B cell (primary cell): Measurements from ENCODE around the gene CENPP. TPM values are rescaled to one million over a fixed set of nuclear protein-coding genes. Genes with fewer than 3 reads are reported as not detected.

Source experiments
- ATAC-seq: fragments of 200-7000 bp; cut with Tn5 transposase; one replicate; pipeline ENCODE4 v1.10.0; 2021; ENCODE audit warnings: low read depth, mild to moderate bottlenecking, moderate number of reproducible peaks, moderate library complexity
- CTCF ChIA-PET: fragments of 350-600 bp; sonication (Branson Sonifier 250); formaldehyde crosslinking; loops from one replicate; lab custom pipeline; 2021; ENCODE audit warnings: antibody characterized with exemption, inconsistent platforms; lab: Charles Lee
- POLR2A ChIA-PET: fragments of 350-600 bp; sonication (Branson Sonifier 250); formaldehyde crosslinking; loops from one replicate; lab custom pipeline; 2021; ENCODE audit warnings: antibody characterized with exemption; lab: Charles Lee
- DNase-seq: peaks from one replicate; pipeline ENCODE4 v3.0.0; 2013
- H2AFZ ChIP-seq: 2 replicates; pipeline ENCODE4 v1.6.1; 2012; ENCODE audit warnings: mild to moderate bottlenecking, low read depth, low read length; ENCODE audit not compliant: insufficient read depth, poor library complexity, severe bottlenecking
- H3K27ac ChIP-seq, 2 donors: 1 replicate in 1 of 2; 2 replicates in 1 of 2; pipeline ENCODE4 v1.5.1; 2012 to 2013; ENCODE audit warnings: low read length in 2 of 2, mild to moderate bottlenecking in 2 of 2, moderate library complexity in 1 of 2
- H3K27me3 ChIP-seq, 4 experiments: fragments of 200-600 bp in 1 of 4; sonication (generic) in 1 of 4; replicated peaks in 1 of 4; 1 replicate in 2 of 4; 2 replicates in 2 of 4; pipeline versions ENCODE4 v1.6.1 to v1.7.0; 2013 to 2016; ENCODE audit warnings: low read length in 3 of 4, mild to moderate bottlenecking in 2 of 4, mixed read lengths in 1 of 4, moderate library complexity in 1 of 4; ENCODE audit not compliant: insufficient read depth in 4 of 4, control insufficient read depth in 3 of 4; ENCODE audit errors: control extremely low read depth in 1 of 4
- H3K36me3 ChIP-seq, 2 experiments: replicated peaks in 1 of 2; 1 replicate in 1 of 2; 2 replicates in 1 of 2; pipeline versions ENCODE4 v1.6.1 to v1.7.1; 2013; ENCODE audit warnings: low read length in 1 of 2; ENCODE audit not compliant: insufficient read depth in 2 of 2, control insufficient read depth in 1 of 2; ENCODE audit errors: control extremely low read depth in 1 of 2, extremely low read depth in 1 of 2
- H3K4me1 ChIP-seq, 2 donors: fragments of 200-600 bp in 1 of 2; sonication (generic) in 1 of 2; 1 replicate in 1 of 2; 2 replicates in 1 of 2; pipeline versions ENCODE4 v1.5.1 to v1.6.1; 2013 to 2017; ENCODE audit warnings: low read length in 2 of 2; ENCODE audit not compliant: control insufficient read depth in 2 of 2, insufficient read depth in 2 of 2
- H3K4me2 ChIP-seq: replicated peaks from 2 replicates; pipeline ENCODE3; 2012; ENCODE audit warnings: mild to moderate bottlenecking, low read depth, low read length; ENCODE audit not compliant: poor library complexity, severe bottlenecking
- H3K4me3 ChIP-seq, 5 experiments: fragments of 200-600 bp in 1 of 5; sonication (generic) in 1 of 5; 1 replicate in 3 of 5; 2 replicates in 2 of 5; pipeline versions ENCODE4 v1.5.1 to v1.7.0; 2011 to 2016; ENCODE audit warnings: low read length in 4 of 5, mild to moderate bottlenecking in 4 of 5, low read depth in 2 of 5, control low read depth in 1 of 5, moderate library complexity in 1 of 5; ENCODE audit not compliant: insufficient read depth in 1 of 5; ENCODE audit errors: control extremely low read depth in 1 of 5, extremely low read depth in 1 of 5
- H3K79me2 ChIP-seq: fragments of 200-600 bp; sonication (generic); one replicate; pipeline ENCODE4 v1.6.0; 2016; ENCODE audit warnings: low read length; ENCODE audit not compliant: control insufficient read depth, insufficient read depth
- H3K9ac ChIP-seq: fragments of 200-600 bp; sonication (generic); 2 replicates; pipeline ENCODE4 v1.6.1; 2017; ENCODE audit warnings: mild to moderate bottlenecking, low read length, moderate library complexity
- H3K9me3 ChIP-seq, 3 donors: one replicate each; pipeline versions ENCODE4 v1.6.1 to v1.7.1; 2013; ENCODE audit warnings: low read length in 2 of 3; ENCODE audit not compliant: control insufficient read depth in 2 of 3, insufficient read depth in 1 of 3; ENCODE audit errors: control extremely low read depth in 1 of 3
- H4K20me1 ChIP-seq: 2 replicates; pipeline ENCODE4 v1.6.0; 2012; ENCODE audit warnings: mild to moderate bottlenecking, low read length; ENCODE audit not compliant: insufficient read depth, control insufficient read depth, poor library complexity, severe bottlenecking
- H3K27ac Mint-ChIP-seq: one replicate; pipeline ENCODE4 v1.8.0; 2021; ENCODE audit warnings: mixed read lengths
- H3K27me3 Mint-ChIP-seq: one replicate; pipeline ENCODE4 v1.8.0; 2021; ENCODE audit warnings: mixed read lengths
- H3K4me1 Mint-ChIP-seq: one replicate; pipeline ENCODE4 v1.8.0; 2021; ENCODE audit warnings: mixed read lengths
- H3K4me3 Mint-ChIP-seq: one replicate; pipeline ENCODE4 v1.8.0; 2021; ENCODE audit warnings: mixed read lengths
- H3K9me3 Mint-ChIP-seq: one replicate; pipeline ENCODE4 v1.8.0; 2022; ENCODE audit warnings: mixed read lengths; ENCODE audit not compliant: insufficient read depth
- EZH2 ChIP-seq: IDR thresholded peaks from 2 replicates; pipeline ENCODE4 v1.6.1; 2012; ENCODE audit warnings: borderline replicate concordance, low read depth, mild to moderate bottlenecking, moderate library complexity, low read length; ENCODE audit not compliant: insufficient read depth, poor library complexity, severe bottlenecking
- WGBS: methylation state at CpG from one replicate; pipeline ENCODE4 v1.1.5; 2013; ENCODE audit warnings: missing lambda C conversion rate; ENCODE audit not compliant: insufficient coverage; 5-methylcytosine and 5-hydroxymethylcytosine counted together
- intact Hi-C: fragments of 100-400 bp; cut with micrococcal nuclease; formaldehyde crosslinking; loops from one replicate; pipeline ENCODE4 v1.10.0; 2022
- polyA plus RNA-seq: library from polyadenylated mRNA; depleted of rRNA; stranded (reverse); fragments of >200 nt; gene quantifications from 2 replicates; pipeline ENCODE4 v1.2.3, GENCODE V29; 2012
- total RNA-seq, 2 donors: library from RNA; stranded (reverse); fragments of 120-200 nt in 1 of 2; gene quantifications; 1 replicate in 1 of 2; 2 replicates in 1 of 2; pipeline versions ENCODE4 v1.2.3 to v1.2.4, GENCODE V29; 2013 to 2022
- TF ChIP-seq, protein P1 (sequence below): fragments of 200-600 bp; IDR thresholded peaks from one replicate; pipeline ENCODE4 v1.8.0; 2022; ENCODE audit warnings: antibody characterized with exemption, mild to moderate bottlenecking

Gene CENPP
- total and polyA plus RNA-seq, 2 donors (not counting 1 experiment from before 2014, with no cell fraction given): 1.4 to 6.2 TPM

- no peaks in the 10 kb centered on the region for H3K27me3 ChIP-seq
- H3K36me3 ChIP-seq: no peaks in the 10 kb centered on the region
- no peaks in the 10 kb centered on the region for H3K27me3 Mint-ChIP-seq
- no peak overlapping the region for H3K27ac ChIP-seq
- no peak for DNase-seq
- TF ChIP-seq EZH2: no peak
- TF ChIP-seq, protein P1, sequence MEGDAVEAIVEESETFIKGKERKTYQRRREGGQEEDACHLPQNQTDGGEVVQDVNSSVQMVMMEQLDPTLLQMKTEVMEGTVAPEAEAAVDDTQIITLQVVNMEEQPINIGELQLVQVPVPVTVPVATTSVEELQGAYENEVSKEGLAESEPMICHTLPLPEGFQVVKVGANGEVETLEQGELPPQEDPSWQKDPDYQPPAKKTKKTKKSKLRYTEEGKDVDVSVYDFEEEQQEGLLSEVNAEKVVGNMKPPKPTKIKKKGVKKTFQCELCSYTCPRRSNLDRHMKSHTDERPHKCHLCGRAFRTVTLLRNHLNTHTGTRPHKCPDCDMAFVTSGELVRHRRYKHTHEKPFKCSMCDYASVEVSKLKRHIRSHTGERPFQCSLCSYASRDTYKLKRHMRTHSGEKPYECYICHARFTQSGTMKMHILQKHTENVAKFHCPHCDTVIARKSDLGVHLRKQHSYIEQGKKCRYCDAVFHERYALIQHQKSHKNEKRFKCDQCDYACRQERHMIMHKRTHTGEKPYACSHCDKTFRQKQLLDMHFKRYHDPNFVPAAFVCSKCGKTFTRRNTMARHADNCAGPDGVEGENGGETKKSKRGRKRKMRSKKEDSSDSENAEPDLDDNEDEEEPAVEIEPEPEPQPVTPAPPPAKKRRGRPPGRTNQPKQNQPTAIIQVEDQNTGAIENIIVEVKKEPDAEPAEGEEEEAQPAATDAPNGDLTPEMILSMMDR: no peak
- intact Hi-C loops: no loop called here
- H3K4me1 Mint-ChIP-seq: peaks cover 2% of the 10 kb centered on the region
- H3K9ac ChIP-seq: no peak overlapping the region
- CTCF ChIA-PET: no interaction called here
- H3K4me2 ChIP-seq: no peak overlapping the region
- H3K4me1 ChIP-seq: no peaks in the 10 kb centered on the region
- H3K4me3 ChIP-seq: no peak overlapping the region
- no peak overlapping the region for H2AFZ ChIP-seq
- H3K4me3 Mint-ChIP-seq: no peak overlapping the region
- H3K9me3 ChIP-seq: no peaks in the 10 kb centered on the region
- POLR2A ChIA-PET: no interaction called here
- H3K27ac Mint-ChIP-seq: no peak overlapping the region
- H3K79me2 ChIP-seq: no peaks in the 10 kb centered on the region
- no peaks in the 10 kb centered on the region for H4K20me1 ChIP-seq
- no peak for ATAC-seq
- no peaks in the 10 kb centered on the region for H3K9me3 Mint-ChIP-seq
Observed at GRCh38 chr9:92479346-92479745, 153.6 kb downstream of the CENPP start.

DNA sequence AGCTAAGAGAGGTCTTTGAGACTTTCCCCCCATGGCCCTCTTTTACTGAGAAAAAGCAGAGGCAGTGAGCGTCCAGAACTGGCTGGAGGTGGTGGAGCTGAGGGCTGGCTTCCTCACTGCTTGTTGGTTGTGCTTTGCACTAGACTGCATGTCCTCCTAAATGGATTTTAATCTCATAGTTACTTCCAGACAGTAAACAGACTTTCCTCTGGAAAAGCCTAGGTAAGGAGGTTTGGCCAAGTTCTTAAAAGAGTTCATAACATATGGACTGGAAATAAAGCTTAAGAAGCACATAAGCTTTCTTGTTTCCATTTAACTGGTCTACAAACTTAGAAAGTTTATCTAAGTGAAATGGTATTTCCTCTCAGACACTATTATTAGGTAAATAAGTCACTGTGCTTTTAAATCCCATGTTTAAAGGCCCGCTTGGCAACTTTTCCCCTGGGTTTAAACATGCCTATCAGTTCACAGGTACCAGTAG is 154.6 kb downstream of the CENPP start:
- no peak overlapping the region for H3K4me3 ChIP-seq
- Mint-ChIP-seq H3K4me3 (no peak overlapping the region), H3K27me3 (no peaks in the 10 kb centered on the region), H3K4me1 (peaks cover 2% of the 10 kb centered on the region), H3K9me3 (no peaks in the 10 kb centered on the region), H3K27ac (no peak overlapping the region)
- intact Hi-C loops: no loop called here
- ATAC-seq (no peak), DNase-seq (no peak)
- no peak overlapping the region for H3K9ac ChIP-seq
- H3K79me2 ChIP-seq: no peaks in the 10 kb centered on the region
- H3K27ac ChIP-seq: no peak overlapping the region
- H2AFZ ChIP-seq: no peak overlapping the region
- POLR2A ChIA-PET: no interaction called here
- H3K27me3 ChIP-seq: no peaks in the 10 kb centered on the region
- no peaks in the 10 kb centered on the region for H4K20me1 ChIP-seq
- 100% methylated on average over 1 of the region's 2 CpGs for WGBS
- H3K4me2 ChIP-seq: no peak overlapping the region
- TF ChIP-seq, protein P1: no peak
- TF ChIP-seq EZH2: no peak
- no peaks in the 10 kb centered on the region for H3K9me3 ChIP-seq
- no peaks in the 10 kb centered on the region for H3K36me3 ChIP-seq
- H3K4me1 ChIP-seq: no peaks in the 10 kb centered on the region
- CTCF ChIA-PET: no interaction called here
